OCI-LY7 (cell line): ENCODE measurements around the gene RAB1A. TPM values are rescaled to one million over a fixed set of nuclear protein-coding genes. Genes with fewer than 3 reads are reported as not detected.

Experiments
- BruUV-seq: library from RNA; stranded (reverse); fragments of 400-500 nt; replicated peaks from 2 replicates; lab custom pipeline; 2021; lab: Mats Ljungman, UMichigan
- CTCF ChIA-PET: fragments of 300-600 bp; sonication (Branson Sonifier 250); formaldehyde crosslinking; loops from one replicate; lab custom pipeline; 2022; ENCODE audit warnings: antibody characterized with exemption; ENCODE audit not compliant: unreplicated experiment; lab: Charles Lee
- POLR2A ChIA-PET: fragments of 300-600 bp; sonication (Branson Sonifier 250); formaldehyde crosslinking; loops from one replicate; lab custom pipeline; 2022; ENCODE audit warnings: antibody characterized with exemption; lab: Charles Lee
- DNase-seq: peaks from one replicate; pipeline ENCODE4 v3.0.0-alpha.2; 2015; ENCODE audit warnings: low spot score
- H2AFZ ChIP-seq: fragments of 200-600 bp; sonication (generic), shearing (Covaris generic); 2 replicates; pipeline ENCODE4 v1.6.1; 2014; ENCODE audit warnings: mild to moderate bottlenecking, antibody characterized with exemption, low read length, moderate library complexity
- H3K27ac ChIP-seq: fragments of 200-600 bp; sonication (generic); 2 replicates; pipeline ENCODE4 v1.5.1; 2014; ENCODE audit warnings: mixed run types, low read depth, mild to moderate bottlenecking, moderate library complexity, low read length, inconsistent platforms; ENCODE audit not compliant: poor library complexity, severe bottlenecking
- H3K36me3 ChIP-seq: fragments of 200-600 bp; sonication (generic); 2 replicates; pipeline ENCODE4 v1.6.1; 2014; ENCODE audit warnings: mild to moderate bottlenecking, antibody characterized with exemption, low read length, moderate library complexity, mixed read lengths; ENCODE audit not compliant: insufficient read depth
- H3K4me1 ChIP-seq: fragments of 200-600 bp; sonication (generic); 2 replicates; pipeline ENCODE4 v1.5.1; 2014; ENCODE audit warnings: mild to moderate bottlenecking, low read length; ENCODE audit not compliant: insufficient read depth, poor library complexity, severe bottlenecking
- H3K4me2 ChIP-seq: fragments of 200-600 bp; sonication (generic); 2 replicates; pipeline ENCODE4 v1.6.1; 2014; ENCODE audit warnings: mild to moderate bottlenecking, low read length
- H3K4me3 ChIP-seq: fragments of 200-600 bp; sonication (generic); 2 replicates; pipeline ENCODE4 v1.5.1; 2014; ENCODE audit warnings: mild to moderate bottlenecking, low read depth, low read length; ENCODE audit not compliant: poor library complexity, severe bottlenecking
- H3K79me2 ChIP-seq: fragments of 200-600 bp; sonication (generic); 2 replicates; pipeline ENCODE4 v1.6.1; 2016; ENCODE audit warnings: low read depth, mild to moderate bottlenecking, low read length, moderate library complexity, mixed read lengths; ENCODE audit not compliant: insufficient read depth
- H3K9me2 ChIP-seq: fragments of 200-600 bp; sonication (generic); 2 replicates; pipeline ENCODE4 v1.6.1; 2016; ENCODE audit warnings: mild to moderate bottlenecking, low read length, mixed read lengths; ENCODE audit not compliant: insufficient read depth
- H3K9me3 ChIP-seq: fragments of 200-600 bp; sonication (generic); 2 replicates; pipeline ENCODE4 v1.6.1; 2014; ENCODE audit warnings: mild to moderate bottlenecking, mixed run types, low read length, mixed read lengths
- H4K20me1 ChIP-seq: fragments of 200-600 bp; sonication (generic); 2 replicates; pipeline ENCODE4 v1.6.1; 2014; ENCODE audit warnings: mild to moderate bottlenecking, antibody characterized with exemption, low read length, moderate library complexity, mixed read lengths; ENCODE audit not compliant: insufficient read depth
- EZH2phosphoT487 ChIP-seq: fragments of 200-600 bp; sonication (generic); IDR thresholded peaks from 2 replicates; pipeline ENCODE4 v1.6.1; 2018; ENCODE audit warnings: low read depth, borderline replicate concordance, mild to moderate bottlenecking, mixed run types, antibody characterized with exemption, low read length, moderate library complexity, mixed read lengths
- intact Hi-C: fragments of 100-400 bp; cut with micrococcal nuclease; formaldehyde crosslinking; loops from one replicate; pipeline ENCODE4 v1.10.0; 2022; ENCODE audit not compliant: unreplicated experiment
- total RNA-seq, 2 experiments: library from RNA; depleted of rRNA in 1 of 2; stranded (reverse); fragments of >200 nt in 1 of 2; shearing (Covaris generic) in 1 of 2; gene quantifications; 2 replicates each; pipeline ENCODE4 v1.2.3, GENCODE V29; 2014 to 2022
- TF ChIP-seq, protein P1 (sequence below): fragments of 200-600 bp; sonication (generic); conservative IDR thresholded peaks from 2 replicates; pipeline ENCODE4 v1.5.1; 2014; ENCODE audit warnings: mild to moderate bottlenecking, antibody characterized with exemption, low read length, moderate library complexity, mixed read lengths

RAB1A gene
- total RNA-seq, 2 experiments from 2014 or later: 39.7 to 75.4 TPM

GRCh38 chr2:65153515-65153914 lies 23.6 kb upstream of the RAB1A start:
- Histone ChIP-seq H3K9me2 (no peaks in the 10 kb centered on the region), H3K4me2 (no peak overlapping the region), H3K9me3 (no peaks in the 10 kb centered on the region), H3K4me1 (peaks cover 13% of the 10 kb centered on the region), H3K4me3 (no peak overlapping the region), H4K20me1 (no peaks in the 10 kb centered on the region), H2AFZ (no peak overlapping the region), H3K27ac (no peak overlapping the region), H3K36me3 (no peaks in the 10 kb centered on the region), H3K79me2 (no peaks in the 10 kb centered on the region)
- BruUV-seq: no TSS peak
- ChIA-PET POLR2A (interaction anchor here (0.5 to 0.6 kb wide), 2 partner anchors 9 to 10 kb away, joined by 3 to 4 read pairs; no protein-coding TSS in a partner anchor), CTCF (interaction anchor here (0.8 kb wide), 1 partner anchor 88 kb away, joined by 3 read pairs; no protein-coding TSS in a partner anchor)
- TF ChIP-seq EZH2phosphoT487: no peak
- TF ChIP-seq, protein P1, sequence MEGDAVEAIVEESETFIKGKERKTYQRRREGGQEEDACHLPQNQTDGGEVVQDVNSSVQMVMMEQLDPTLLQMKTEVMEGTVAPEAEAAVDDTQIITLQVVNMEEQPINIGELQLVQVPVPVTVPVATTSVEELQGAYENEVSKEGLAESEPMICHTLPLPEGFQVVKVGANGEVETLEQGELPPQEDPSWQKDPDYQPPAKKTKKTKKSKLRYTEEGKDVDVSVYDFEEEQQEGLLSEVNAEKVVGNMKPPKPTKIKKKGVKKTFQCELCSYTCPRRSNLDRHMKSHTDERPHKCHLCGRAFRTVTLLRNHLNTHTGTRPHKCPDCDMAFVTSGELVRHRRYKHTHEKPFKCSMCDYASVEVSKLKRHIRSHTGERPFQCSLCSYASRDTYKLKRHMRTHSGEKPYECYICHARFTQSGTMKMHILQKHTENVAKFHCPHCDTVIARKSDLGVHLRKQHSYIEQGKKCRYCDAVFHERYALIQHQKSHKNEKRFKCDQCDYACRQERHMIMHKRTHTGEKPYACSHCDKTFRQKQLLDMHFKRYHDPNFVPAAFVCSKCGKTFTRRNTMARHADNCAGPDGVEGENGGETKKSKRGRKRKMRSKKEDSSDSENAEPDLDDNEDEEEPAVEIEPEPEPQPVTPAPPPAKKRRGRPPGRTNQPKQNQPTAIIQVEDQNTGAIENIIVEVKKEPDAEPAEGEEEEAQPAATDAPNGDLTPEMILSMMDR: no peak
- intact Hi-C loops: no loop called here
- no peak for DNase-seq

DNA sequence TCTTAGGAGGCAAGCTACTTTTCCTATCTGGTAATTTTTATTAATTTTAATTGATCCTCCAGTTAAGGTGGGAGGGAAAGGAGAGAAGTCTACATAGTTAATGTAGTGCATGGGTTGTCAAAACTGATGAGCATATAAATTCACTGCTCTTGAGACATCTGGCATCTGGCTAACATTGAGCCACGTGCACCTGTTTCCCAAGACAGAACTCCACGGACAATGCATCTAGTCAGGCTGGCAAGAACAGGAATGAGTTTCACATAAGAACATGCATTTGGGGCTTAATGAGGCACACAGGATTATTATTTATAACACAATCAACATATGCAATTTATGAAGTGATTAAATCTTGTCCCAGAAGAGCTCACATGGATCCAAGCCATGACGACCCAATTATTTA lies 16.2 kb upstream of the RAB1A start:
- Histone ChIP-seq H2AFZ (no peak overlapping the region), H3K4me3 (no peak overlapping the region), H3K9me2 (no peaks in the 10 kb centered on the region), H3K4me2 (no peak overlapping the region), H3K4me1 (no peaks in the 10 kb centered on the region), H4K20me1 (no peaks in the 10 kb centered on the region), H3K36me3 (no peaks in the 10 kb centered on the region), H3K9me3 (no peaks in the 10 kb centered on the region), H3K27ac (no peak overlapping the region), H3K79me2 (no peaks in the 10 kb centered on the region)
- BruUV-seq: no TSS peak
- intact Hi-C loops: no loop called here
- ChIA-PET CTCF (no interaction called here), POLR2A (interaction anchor here (0.6 to 0.8 kb wide), 2 partner anchors 16 to 20 kb away, joined by 3 read pairs; partner anchors contain the start of gene RAB1A)
- TF ChIP-seq, protein P1: no peak
- TF ChIP-seq EZH2phosphoT487: no peak
- DNase-seq: no peak

- intact Hi-C loops: no loop called here
- Histone ChIP-seq H3K36me3 (no peaks in the 10 kb centered on the region), H3K4me1 (no peaks in the 10 kb centered on the region), H3K9me3 (no peaks in the 10 kb centered on the region), H3K79me2 (no peaks in the 10 kb centered on the region), H3K27ac (no peak overlapping the region), H3K4me2 (no peak overlapping the region), H3K9me2 (no peaks in the 10 kb centered on the region), H3K4me3 (no peak overlapping the region), H4K20me1 (no peaks in the 10 kb centered on the region), H2AFZ (no peak overlapping the region)
- no TSS peak for BruUV-seq
- no peak for TF ChIP-seq EZH2phosphoT487
- TF ChIP-seq, protein P1: no peak
- ChIA-PET POLR2A (interaction anchor here (1.5 kb wide), 1 partner anchor 67 kb away, joined by 4 read pairs; no protein-coding TSS in a partner anchor), CTCF (no interaction called here)
- DNase-seq: no peak
Observed at GRCh38 chr2:65144571-65144970, 14.7 kb upstream of the RAB1A start.
